Right renal pelvis (tissue), 4 donors: ENCODE measurements around the gene TFAP2C. TPM values are rescaled to one million over a fixed set of nuclear protein-coding genes. Genes with fewer than 3 reads are reported as not detected.
"Not testable (repeated sequence)": the region's sequence is repeated elsewhere in the genome, so short reads cannot be mapped to it uniquely, and the experiment has no call there.

Source experiments
- DNase-seq, 4 donors: peaks; one replicate each; pipeline ENCODE4 v3.0.0-alpha.2; 2013; ENCODE audit warnings: low read depth in 4 of 4, low spot score in 3 of 4, missing footprints in 1 of 4
- polyA plus RNA-seq, 4 donors: library from polyadenylated mRNA; unstranded; fragments of 120-200 nt; gene quantifications; one replicate each; pipeline ENCODE4 v1.2.1, GENCODE V29; 2013; ENCODE audit not compliant: insufficient read length in 4 of 4

TFAP2C gene
- polyA plus RNA-seq, 4 donors, result 0.82 to 1.3 (median 1.1) TPM

- no peak for DNase-seq
Observed at GRCh38 chr20:56637576-56637975, 8.5 kb downstream of the TFAP2C start.

- no peak for DNase-seq
Observed at GRCh38 chr20:56646599-56646998, 17.5 kb downstream of the TFAP2C start.

- DNase-seq, result no peak
Observed at GRCh38 chr20:56653211-56653610, 24.1 kb downstream of the TFAP2C start.

- no peak for DNase-seq
Observed at GRCh38 chr20:56656632-56657031, 27.5 kb downstream of the TFAP2C start.

GRCh38 chr20:56657879-56658278 is 28.8 kb downstream of the TFAP2C start:
- no peak for DNase-seq

- DNase-seq, result not testable (repeated sequence)
Observed at GRCh38 chr20:56658341-56658947, 29.3 kb downstream of the TFAP2C start.

- no peak for DNase-seq
Observed at GRCh38 chr20:56663660-56664059, 34.6 kb downstream of the TFAP2C start.

GRCh38 chr20:56664796-56665195 is 35.7 kb downstream of the TFAP2C start:
- DNase-seq, result no peak

GRCh38 chr20:56665806-56666205 is 36.7 kb downstream of the TFAP2C start:
- DNase-seq, result no peak

- DNase-seq, result no peak
Observed at GRCh38 chr20:56673450-56673849, 44.3 kb downstream of the TFAP2C start.

- DNase-seq, result no peak
Observed at GRCh38 chr20:56676001-56676400, 46.9 kb downstream of the TFAP2C start.

- no peak for DNase-seq
Observed at GRCh38 chr20:56676679-56677078, 47.6 kb downstream of the TFAP2C start.

GRCh38 chr20:56683077-56683865 is 54.2 kb downstream of the TFAP2C start:
- DNase-seq, result no peak

GRCh38 chr20:56685879-56686278 is 56.8 kb downstream of the TFAP2C start:
- no peak for DNase-seq

- DNase-seq, result no peak
Observed at GRCh38 chr20:56687061-56687460, 58.0 kb downstream of the TFAP2C start.

GRCh38 chr20:56688106-56688505 is 59.0 kb downstream of the TFAP2C start:
- no peak for DNase-seq

Other genes starting within 250 kb of the TFAP2C start
- gene AURKA, start 237.1 kb upstream of the TFAP2C start, polyA plus RNA-seq, result 10 to 100 TPM; 13.5 to 16.9 (median 15.4) TPM
- 10 to 100 TPM; 37.2 to 48.8 (median 44.4) TPM for gene CSTF1, start 236.7 kb upstream of the TFAP2C start, polyA plus RNA-seq
- gene CASS4, start 217.0 kb upstream of the TFAP2C start, polyA plus RNA-seq, result 1 to 10 TPM; 2.8 to 3.9 (median 3.6) TPM
- 100 to 1,000 TPM; 118 to 134 (median 123) TPM for gene RTF2, start 160.7 kb upstream of the TFAP2C start, polyA plus RNA-seq
- gene FAM209A, start 104.6 kb upstream of the TFAP2C start, polyA plus RNA-seq, result under 1 TPM; 0.30 to 0.89 (median 0.57) TPM
- under 1 TPM in 2 of 4 donors, not detected in 2; 0.25 to 0.39 TPM for gene FAM209B, start 96.1 kb upstream of the TFAP2C start, polyA plus RNA-seq